Measurements from ENCODE around the gene DDX31.

Gene DDX31

DNA sequence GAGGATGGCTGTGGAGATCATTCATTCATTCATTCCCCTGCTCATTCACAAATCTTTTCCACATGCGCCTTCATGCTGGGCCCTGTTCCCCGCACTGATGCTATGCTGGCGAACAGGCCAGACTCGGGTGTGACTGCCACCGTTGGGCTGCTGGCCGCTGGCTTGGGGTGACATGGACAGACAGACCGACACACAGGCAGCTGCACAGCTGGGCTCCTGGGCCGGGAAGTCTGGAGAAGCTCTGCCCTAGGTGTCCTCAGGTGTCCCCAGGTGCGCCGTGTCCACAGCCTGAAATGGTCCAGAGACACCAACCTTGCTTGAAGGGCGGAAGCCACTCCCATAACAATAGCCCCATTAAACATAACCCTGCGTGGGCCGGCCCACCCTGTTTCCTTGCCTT lies 122.3 kb downstream of the DDX31 start:
- H3K27ac ChIP-seq (replicated peaks) = no peak overlapping the region
- no peak overlapping the region for H3K4me3 ChIP-seq (replicated peaks; ENCODE audit: insufficient read depth, low read length)
- no peak for DNase-seq (ENCODE audit: low read depth in 1 of 2, low spot score in 1 of 2)
- H3K27me3 ChIP-seq (ENCODE audit: insufficient read depth, poor library complexity, severe bottlenecking) = peaks cover 10% of the 10 kb centered on the region
- TF ChIP-seq POLR2AphosphoS5 (IDR thresholded peaks at IDR 0.05; ENCODE audit: low read depth) (no peak), GABPA (IDR thresholded peaks at IDR 0.05; ENCODE audit: low read depth) (no peak), SPI1 (IDR thresholded peaks at IDR 0.05; ENCODE audit: borderline replicate concordance, low read depth) (no peak)
- TF ChIP-seq, protein P1, sequence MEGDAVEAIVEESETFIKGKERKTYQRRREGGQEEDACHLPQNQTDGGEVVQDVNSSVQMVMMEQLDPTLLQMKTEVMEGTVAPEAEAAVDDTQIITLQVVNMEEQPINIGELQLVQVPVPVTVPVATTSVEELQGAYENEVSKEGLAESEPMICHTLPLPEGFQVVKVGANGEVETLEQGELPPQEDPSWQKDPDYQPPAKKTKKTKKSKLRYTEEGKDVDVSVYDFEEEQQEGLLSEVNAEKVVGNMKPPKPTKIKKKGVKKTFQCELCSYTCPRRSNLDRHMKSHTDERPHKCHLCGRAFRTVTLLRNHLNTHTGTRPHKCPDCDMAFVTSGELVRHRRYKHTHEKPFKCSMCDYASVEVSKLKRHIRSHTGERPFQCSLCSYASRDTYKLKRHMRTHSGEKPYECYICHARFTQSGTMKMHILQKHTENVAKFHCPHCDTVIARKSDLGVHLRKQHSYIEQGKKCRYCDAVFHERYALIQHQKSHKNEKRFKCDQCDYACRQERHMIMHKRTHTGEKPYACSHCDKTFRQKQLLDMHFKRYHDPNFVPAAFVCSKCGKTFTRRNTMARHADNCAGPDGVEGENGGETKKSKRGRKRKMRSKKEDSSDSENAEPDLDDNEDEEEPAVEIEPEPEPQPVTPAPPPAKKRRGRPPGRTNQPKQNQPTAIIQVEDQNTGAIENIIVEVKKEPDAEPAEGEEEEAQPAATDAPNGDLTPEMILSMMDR (IDR thresholded peaks at IDR 0.05; ENCODE audit: insufficient read depth, low read length) = no peak
- TF ChIP-seq, protein P2, sequence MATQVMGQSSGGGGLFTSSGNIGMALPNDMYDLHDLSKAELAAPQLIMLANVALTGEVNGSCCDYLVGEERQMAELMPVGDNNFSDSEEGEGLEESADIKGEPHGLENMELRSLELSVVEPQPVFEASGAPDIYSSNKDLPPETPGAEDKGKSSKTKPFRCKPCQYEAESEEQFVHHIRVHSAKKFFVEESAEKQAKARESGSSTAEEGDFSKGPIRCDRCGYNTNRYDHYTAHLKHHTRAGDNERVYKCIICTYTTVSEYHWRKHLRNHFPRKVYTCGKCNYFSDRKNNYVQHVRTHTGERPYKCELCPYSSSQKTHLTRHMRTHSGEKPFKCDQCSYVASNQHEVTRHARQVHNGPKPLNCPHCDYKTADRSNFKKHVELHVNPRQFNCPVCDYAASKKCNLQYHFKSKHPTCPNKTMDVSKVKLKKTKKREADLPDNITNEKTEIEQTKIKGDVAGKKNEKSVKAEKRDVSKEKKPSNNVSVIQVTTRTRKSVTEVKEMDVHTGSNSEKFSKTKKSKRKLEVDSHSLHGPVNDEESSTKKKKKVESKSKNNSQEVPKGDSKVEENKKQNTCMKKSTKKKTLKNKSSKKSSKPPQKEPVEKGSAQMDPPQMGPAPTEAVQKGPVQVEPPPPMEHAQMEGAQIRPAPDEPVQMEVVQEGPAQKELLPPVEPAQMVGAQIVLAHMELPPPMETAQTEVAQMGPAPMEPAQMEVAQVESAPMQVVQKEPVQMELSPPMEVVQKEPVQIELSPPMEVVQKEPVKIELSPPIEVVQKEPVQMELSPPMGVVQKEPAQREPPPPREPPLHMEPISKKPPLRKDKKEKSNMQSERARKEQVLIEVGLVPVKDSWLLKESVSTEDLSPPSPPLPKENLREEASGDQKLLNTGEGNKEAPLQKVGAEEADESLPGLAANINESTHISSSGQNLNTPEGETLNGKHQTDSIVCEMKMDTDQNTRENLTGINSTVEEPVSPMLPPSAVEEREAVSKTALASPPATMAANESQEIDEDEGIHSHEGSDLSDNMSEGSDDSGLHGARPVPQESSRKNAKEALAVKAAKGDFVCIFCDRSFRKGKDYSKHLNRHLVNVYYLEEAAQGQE (IDR thresholded peaks at IDR 0.05; ENCODE audit: insufficient replicate concordance, low read depth) = no peak

DNA sequence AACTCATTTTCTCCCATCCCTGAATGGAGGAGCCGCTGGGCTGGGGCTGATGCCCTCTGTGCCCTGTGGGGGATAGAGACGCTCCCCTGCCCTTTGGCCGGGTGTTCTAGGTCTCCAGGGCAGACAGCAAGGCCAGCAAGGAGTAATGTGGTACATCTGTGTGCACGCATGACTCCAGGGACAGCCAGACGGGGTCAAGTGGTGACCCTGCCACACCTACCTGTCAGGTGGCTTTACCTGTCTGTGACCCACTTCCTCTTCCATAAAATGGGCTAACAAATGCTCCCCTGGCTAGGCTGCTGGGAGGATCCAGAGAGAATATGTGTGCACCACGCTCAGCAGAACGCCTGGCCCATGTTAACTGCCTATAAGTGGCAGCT lies 122.7 kb downstream of the DDX31 start:
- Histone ChIP-seq H3K27ac (replicated peaks) (no peak overlapping the region), H3K4me3 (replicated peaks; ENCODE audit: insufficient read depth, low read length) (no peak overlapping the region), H3K27me3 (ENCODE audit: insufficient read depth, poor library complexity, severe bottlenecking) (peaks cover 10% of the 10 kb centered on the region)
- no peak for TF ChIP-seq SPI1 (IDR thresholded peaks at IDR 0.05; ENCODE audit: borderline replicate concordance, low read depth)
- DNase-seq (ENCODE audit: low read depth in 1 of 2, low spot score in 1 of 2) = no peak

DNA sequence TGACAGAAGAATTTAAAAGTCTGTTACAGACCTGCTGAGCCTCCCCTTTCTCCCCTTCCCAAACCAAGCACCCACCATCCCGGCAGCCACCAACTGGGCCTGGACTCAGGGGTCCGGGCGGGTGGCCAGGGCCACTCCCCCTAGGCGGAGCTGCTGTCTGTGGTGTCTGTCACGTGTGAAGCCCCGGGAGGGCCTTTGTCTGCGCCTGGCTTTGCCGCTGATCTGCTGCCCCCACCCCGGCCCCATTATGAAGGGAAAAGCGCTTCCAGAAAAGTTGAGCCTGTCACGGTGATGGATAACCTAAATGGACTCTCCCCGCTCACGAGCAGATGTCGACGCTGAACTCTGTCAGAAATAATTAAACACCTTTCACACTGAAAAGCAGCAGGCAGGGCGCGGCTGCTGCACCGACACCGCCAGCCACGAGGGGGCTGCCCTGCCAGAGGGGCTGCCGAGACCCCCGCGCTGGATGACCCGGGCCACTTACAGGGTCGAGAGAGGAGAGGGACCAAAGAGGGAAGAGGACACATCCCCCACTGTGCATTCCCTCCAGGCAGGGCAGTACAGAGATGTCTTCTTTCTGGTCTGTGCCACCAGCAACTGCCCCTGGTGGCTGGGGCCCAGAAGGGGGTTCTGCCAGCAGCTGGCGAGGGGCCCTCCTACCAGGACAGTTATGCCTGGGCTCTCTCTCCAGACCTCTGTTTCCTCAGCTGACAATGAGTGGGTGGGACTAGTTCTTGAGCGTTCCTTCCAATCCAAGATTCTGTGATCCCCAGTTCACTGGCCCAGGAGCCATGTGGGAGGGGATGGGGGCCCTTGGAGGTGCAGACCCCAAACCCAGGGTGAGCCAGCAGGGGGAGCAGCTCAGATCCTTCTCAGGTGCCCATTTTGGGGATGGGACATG lies 123.4 kb downstream of the DDX31 start:
- Histone ChIP-seq H3K27ac (replicated peaks) (no peak overlapping the region), H3K4me3 (replicated peaks; ENCODE audit: insufficient read depth, low read length) (no peak overlapping the region), H3K27me3 (ENCODE audit: insufficient read depth, poor library complexity, severe bottlenecking) (peaks cover 10% of the 10 kb centered on the region)
- no peak for TF ChIP-seq SPI1 (IDR thresholded peaks at IDR 0.05; ENCODE audit: borderline replicate concordance, low read depth)
- no peak for TF ChIP-seq POLR2AphosphoS5 (IDR thresholded peaks at IDR 0.05; ENCODE audit: low read depth)
- TF ChIP-seq GABPA (IDR thresholded peaks at IDR 0.05; ENCODE audit: low read depth) = no peak
- TF ChIP-seq, protein P1 (IDR thresholded peaks at IDR 0.05; ENCODE audit: insufficient read depth, low read length) = no peak
- TF ChIP-seq, protein P2 (IDR thresholded peaks at IDR 0.05; ENCODE audit: insufficient replicate concordance, low read depth) = no peak
- DNase-seq (ENCODE audit: low read depth in 1 of 2, low spot score in 1 of 2) = no peak

DNA sequence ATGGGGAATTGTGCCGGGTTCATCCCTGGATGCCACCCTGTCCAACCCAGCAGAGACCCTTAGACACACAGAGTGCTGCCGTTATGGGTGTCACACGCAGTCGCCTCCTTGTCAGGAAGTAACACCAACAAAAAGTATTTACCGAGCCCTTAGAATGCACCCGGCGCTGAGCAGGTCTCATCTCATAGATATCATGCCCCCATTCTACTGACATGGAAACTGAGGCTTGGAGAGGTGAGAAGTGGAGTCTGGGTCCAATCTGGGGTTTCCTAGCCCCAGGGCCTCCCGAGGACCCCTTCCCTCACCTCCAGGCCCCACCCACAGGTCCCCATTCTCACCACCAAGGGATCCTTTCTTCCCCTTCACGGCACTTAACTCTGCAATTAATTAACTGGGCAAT lies 124.2 kb downstream of the DDX31 start:
- Histone ChIP-seq H3K27ac (replicated peaks) (no peak overlapping the region), H3K4me3 (replicated peaks; ENCODE audit: insufficient read depth, low read length) (no peak overlapping the region), H3K27me3 (ENCODE audit: insufficient read depth, poor library complexity, severe bottlenecking) (peaks cover 10% of the 10 kb centered on the region)
- no peak for TF ChIP-seq GABPA (IDR thresholded peaks at IDR 0.05; ENCODE audit: low read depth)
- no peak for DNase-seq (ENCODE audit: low read depth in 1 of 2, low spot score in 1 of 2)

DNA sequence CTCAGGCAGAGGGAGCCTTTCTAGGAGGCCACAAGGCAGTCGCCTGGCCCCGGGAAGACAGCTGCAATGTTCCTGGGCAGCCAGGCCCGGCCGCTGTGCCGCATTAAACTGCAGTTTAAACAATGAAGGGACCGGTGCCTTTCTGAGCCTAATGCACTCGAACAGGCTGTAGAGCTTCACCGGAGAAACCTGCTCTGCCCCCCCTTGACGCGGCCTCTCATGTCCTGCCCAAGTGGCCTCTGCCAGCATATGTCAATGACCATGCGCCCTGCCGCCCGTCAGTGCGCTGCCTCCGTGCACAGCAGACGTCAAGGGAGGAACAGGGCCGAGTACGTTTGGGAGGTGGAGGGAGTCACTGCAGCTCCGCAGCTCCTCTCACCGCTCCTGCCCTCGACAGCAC lies 125.8 kb downstream of the DDX31 start:
- no peak for DNase-seq (ENCODE audit: low read depth in 1 of 2, low spot score in 1 of 2)
- Histone ChIP-seq H3K27ac (replicated peaks) (no peak overlapping the region), H3K4me3 (replicated peaks; ENCODE audit: insufficient read depth, low read length) (no peak overlapping the region), H3K27me3 (ENCODE audit: insufficient read depth, poor library complexity, severe bottlenecking) (peaks cover 10% of the 10 kb centered on the region)
- TF ChIP-seq SPI1 (IDR thresholded peaks at IDR 0.05; ENCODE audit: borderline replicate concordance, low read depth) (no peak), POLR2AphosphoS5 (IDR thresholded peaks at IDR 0.05; ENCODE audit: low read depth) (no peak), GABPA (IDR thresholded peaks at IDR 0.05; ENCODE audit: low read depth) (no peak)
- TF ChIP-seq, protein P1 (IDR thresholded peaks at IDR 0.05; ENCODE audit: insufficient read depth, low read length) = no peak
- TF ChIP-seq, protein P2 (IDR thresholded peaks at IDR 0.05; ENCODE audit: insufficient replicate concordance, low read depth) = no peak
